ENCODE data around the gene TTLL11. TPM values are rescaled to one million over a fixed set of nuclear protein-coding genes. Genes with fewer than 3 reads are reported as not detected.

Gene TTLL11
- total and polyA plus RNA-seq, 2 of the 8 experiments (the other 6 are each of a cell fraction or from before 2014, with no cell fraction given): 0.56 to 0.80 TPM

DNA sequence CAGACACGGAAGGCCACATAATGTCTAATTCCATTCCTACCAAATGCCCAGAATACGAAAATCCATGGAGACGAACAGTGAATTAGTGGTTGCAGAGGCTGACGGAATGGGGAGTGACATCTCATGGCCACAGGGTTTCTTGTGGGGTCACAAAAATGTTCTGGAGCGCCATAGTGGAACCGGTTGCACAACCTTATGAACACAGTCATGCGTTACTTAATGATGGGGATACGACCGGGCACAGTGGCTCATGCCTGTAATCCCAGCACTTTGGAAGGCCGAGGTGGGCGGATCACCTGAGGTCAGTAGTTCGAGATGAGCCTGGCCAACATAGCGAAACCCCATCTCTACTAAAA is 26.0 kb upstream of the TTLL11 start:
- Histone ChIP-seq H2BK120ac (replicated peaks; ENCODE audit: low read depth, low read length) (no peak overlapping the region), H3K36me3 (ENCODE audit: control insufficient read depth in 2 of 4, insufficient read depth in 4 of 4, low read length in 3 of 4) (no peaks in the 10 kb centered on the region), H2BK15ac (ENCODE audit: low read length) (no peak overlapping the region), H2BK12ac (ENCODE audit: low read depth, low read length) (no peak overlapping the region), H2BK5ac (ENCODE audit: low read depth, low read length) (no peak overlapping the region), H2AK5ac (ENCODE audit: low read depth, low read length) (no peak overlapping the region), H3K23ac (ENCODE audit: insufficient read length) (no peak overlapping the region), H3K56ac (replicated peaks; ENCODE audit: insufficient read length, low read depth, low read length) (no peak overlapping the region), H4K91ac (replicated peaks; ENCODE audit: insufficient read length, low read length) (no peak overlapping the region), H4K5ac (ENCODE audit: insufficient read length, low read depth, low read length) (no peak overlapping the region), H3K4me2 (ENCODE audit: insufficient read depth in 1 of 2, low read depth in 2 of 2, low read length in 2 of 2) (no peak overlapping the region), H3K27ac (ENCODE audit: low read depth, low read length) (no peak overlapping the region), H3K27me3 (replicated peaks in 1 of 4; ENCODE audit: control insufficient read depth in 3 of 4, extremely low read depth in 1 of 4, insufficient read depth in 3 of 4, low read length in 3 of 4) (no peaks in the 10 kb centered on the region), H3K18ac (ENCODE audit: extremely low read depth, low read length) (no peak overlapping the region), H3K9me3 (ENCODE audit: insufficient read depth in 2 of 2, low read depth in 1 of 2, low read length in 1 of 2) (no peaks in the 10 kb centered on the region), H3K79me1 (ENCODE audit: low read depth, low read length) (no peaks in the 10 kb centered on the region), H3K23me2 (ENCODE audit: low read depth, low read length) (no peaks in the 10 kb centered on the region), H3K9ac (replicated peaks in 1 of 4; ENCODE audit: extremely low read depth in 1 of 4, low read depth in 3 of 4, low read length in 3 of 4) (no peak overlapping the region), H3K4me3 (ENCODE audit: extremely low read depth in 1 of 4, insufficient read depth in 2 of 4, low read depth in 3 of 4, low read length in 4 of 4) (no peak overlapping the region), H3K14ac (ENCODE audit: insufficient read length) (no peak overlapping the region), H4K20me1 (replicated peaks in 1 of 2; ENCODE audit: control insufficient read depth in 1 of 2, insufficient read depth in 2 of 2, low read length in 2 of 2) (no peaks in the 10 kb centered on the region), H4K8ac (ENCODE audit: extremely low read depth, insufficient read depth, low read length) (no peak overlapping the region), H3K79me2 (ENCODE audit: control insufficient read depth in 1 of 2, insufficient read depth in 2 of 2, low read length in 2 of 2) (no peaks in the 10 kb centered on the region), H3K4ac (replicated peaks; ENCODE audit: insufficient read length, low read depth, low read length) (no peak overlapping the region), H3K4me1 (replicated peaks in 1 of 4; ENCODE audit: control insufficient read depth in 3 of 4, insufficient read depth in 4 of 4, low read length in 3 of 4) (peaks cover 8 to 16% (median 12%) of the 10 kb centered on the region in 4 experiments), H2AFZ (ENCODE audit: low read length) (no peak overlapping the region), H2BK20ac (ENCODE audit: low read length) (no peak overlapping the region)
- WGBS, 2 experiments (ENCODE audit: extremely low coverage in 1 of 2, insufficient coverage in 1 of 2, insufficient read length in 1 of 2, insufficient replicate concordance in 2 of 2, low coverage in 1 of 2, low lambda C conversion rate in 2 of 2, missing lambda C conversion rate in 1 of 2): 92% methylated on average over 13 of the region's 13 CpGs; no CpG with 5 or more reads in 1 of the 2 experiments
- DNase-seq (ENCODE audit: low read depth in 1 of 2, low spot score in 2 of 2): no peak
- TF ChIP-seq CHD2 (IDR thresholded peaks at IDR 0.05; ENCODE audit: low read length) (no peak), JUND (IDR thresholded peaks at IDR 0.05; ENCODE audit: low read length) (no peak), NANOG (IDR thresholded peaks at IDR 0.05; ENCODE audit: insufficient read depth, low read depth, low read length, poor library complexity, severe bottlenecking) (no peak), CHD1 (IDR thresholded peaks at IDR 0.05; ENCODE audit: low read depth, low read length) (no peak), GABPA (IDR thresholded peaks at IDR 0.05; ENCODE audit: borderline replicate concordance, insufficient read depth, low read length) (no peak), HDAC6 (IDR thresholded peaks at IDR 0.05; ENCODE audit: low read depth, low read length) (no peak), CTBP2 (IDR thresholded peaks at IDR 0.05; ENCODE audit: borderline replicate concordance, insufficient read depth, insufficient read length, low read length) (no peak), PHF8 (conservative IDR thresholded peaks at IDR 0.05; ENCODE audit: low read depth, low read length) (no peak), EGR1 (IDR thresholded peaks at IDR 0.05; ENCODE audit: borderline replicate concordance, low read depth, low read length) (no peak), BCL11A (IDR thresholded peaks at IDR 0.05; ENCODE audit: low read depth in 2 of 2, low read length in 2 of 2) (no peak), BRCA1 (IDR thresholded peaks at IDR 0.05; ENCODE audit: low read depth, low read length) (no peak), YY1 (IDR thresholded peaks at IDR 0.05; ENCODE audit: low read depth, low read length) (no peak), SP2 (IDR thresholded peaks at IDR 0.05; ENCODE audit: low read length) (no peak)
- ChIA-PET CTCF (ENCODE audit: partially characterized antibody) (interaction anchor here (1.0 to 15.6 kb wide), 6 partner anchors 8 to 249 kb away, joined by 3 to 544 read pairs (median 172); partner anchors contain the start of gene TTLL11), POLR2A (ENCODE audit: partially characterized antibody) (no interaction called here)
- FAIRE-seq: no peak

Measured in H1 (cell line).